ENCODE measurements around the gene RIC3.

- TF ChIP-seq CTCF (IDR thresholded peaks at IDR 0.05; ENCODE audit: insufficient read depth, low read length, poor library complexity, severe bottlenecking) (no peak), EZH2phosphoT487 (conservative IDR thresholded peaks at IDR 0.05; ENCODE audit: low read length) (no peak)
Observed at GRCh38 chr11:8096575-8096974, 72.2 kb downstream of the RIC3 start.
